A549 (cell line): ENCODE results near the gene CCR5.

Experiments used
- ATOH8 ChIP-seq: fragments of 250-450 bp; sonication (Bioruptor Pico); IDR thresholded peaks from 2 replicates; pipeline ENCODE4 v1.5.0; 2020; ENCODE audit warnings: low read depth, mild to moderate bottlenecking, moderate library complexity
- CBX2 ChIP-seq: fragments of 200-600 bp; sonication (generic); IDR thresholded peaks from 2 replicates; pipeline ENCODE4 v1.6.1; 2016; ENCODE audit warnings: low read depth, mild to moderate bottlenecking, borderline replicate concordance
- CEBPB ChIP-seq, 2 experiments: fragments of >200 bp in 1 of 2; sonication (Bioruptor Twin) in 1 of 2; formaldehyde crosslinking in 1 of 2; IDR thresholded peaks; 2 replicates each; pipeline ENCODE4 v1.6.1; 2012 to 2016
- CTCF ChIP-seq: fragments of >200 bp; sonication (Bioruptor Twin); formaldehyde crosslinking; IDR thresholded peaks from 3 replicates; pipeline ENCODE4 v1.5.1; 2016
- JUN ChIP-seq, 2 experiments: fragments of >200 bp; sonication (Bioruptor Twin); formaldehyde crosslinking; IDR thresholded peaks; 2 replicates in 1 of 2; 3 replicates in 1 of 2; pipeline ENCODE4 v1.6.1; 2016 to 2017
- KDM5A ChIP-seq: fragments of 200-600 bp; sonication (generic); IDR thresholded peaks from 2 replicates; pipeline ENCODE4 v1.6.1; 2016; ENCODE audit warnings: antibody characterized with exemption, mild to moderate bottlenecking
- MAFK ChIP-seq: fragments of 450-650 bp; IDR thresholded peaks from 2 replicates; pipeline ENCODE4 v1.6.1; 2014; ENCODE audit not compliant: partially characterized antibody
- MAX ChIP-seq: IDR thresholded peaks from 2 replicates; pipeline ENCODE4 v1.6.1; 2012
- NR3C1 ChIP-seq: fragments of >200 bp; sonication (Bioruptor Twin); formaldehyde crosslinking; IDR thresholded peaks from 3 replicates; pipeline ENCODE4 v1.6.1; 2017
- PBX3 ChIP-seq: IDR thresholded peaks from 2 replicates; pipeline ENCODE4 v1.6.1; 2012
- PHF8 ChIP-seq: fragments of 200-600 bp; sonication (generic); IDR thresholded peaks from 2 replicates; pipeline ENCODE4 v1.6.1; 2016; ENCODE audit warnings: low read depth, mild to moderate bottlenecking, antibody characterized with exemption, moderate library complexity, borderline replicate concordance
- POLR2A ChIP-seq: IDR thresholded peaks from 2 replicates; pipeline ENCODE4 v1.6.1; 2012; ENCODE audit warnings: mild to moderate bottlenecking, low read length

GRCh38 chr3:46383211-46383950 lies 12.6 kb downstream of the CCR5 start:
- TF ChIP-seq CBX2 (no peak), MAFK (no peak), PBX3 (no peak), CTCF (no peak), KDM5A (no peak), POLR2A (no peak), NR3C1 (no peak), JUN (IDR thresholded peaks at IDR 0.05) (no peak), CEBPB (IDR thresholded peaks at IDR 0.05) (no peak), MAX (no peak), ATOH8 (CRISPR knock-in tag) (no peak), PHF8 (no peak)
